CMK (cell line): ENCODE measurements around the gene SLC7A6OS.

ENCODE experiments used
- DNase-seq: peaks from one replicate; pipeline ENCODE4 v3.0.0-alpha.2; 2010; ENCODE audit warnings: low read depth

The SLC7A6OS gene

DNA sequence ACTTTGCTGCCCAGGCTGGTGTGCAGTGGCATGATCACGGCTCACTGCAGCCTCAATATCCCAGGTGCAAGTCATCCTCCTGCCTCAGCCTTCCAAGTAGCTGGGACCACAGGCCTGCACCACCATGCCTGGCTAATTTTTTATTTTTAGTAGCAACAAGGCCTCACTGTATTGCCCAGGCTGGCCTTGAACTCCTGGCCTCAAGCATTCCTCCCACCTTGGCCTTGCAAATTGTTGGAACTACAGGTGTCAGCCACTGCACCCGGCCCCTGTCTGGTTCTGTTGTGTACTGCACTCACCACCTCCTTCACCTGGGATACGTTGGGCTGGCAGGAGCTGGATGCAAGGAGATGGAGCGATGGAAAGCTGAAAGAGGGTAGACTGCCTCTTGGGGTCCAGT lies 57.0 kb downstream of the SLC7A6OS start:
- no peak for DNase-seq

GRCh38 chr16:68252383-68252782 lies 58.4 kb downstream of the SLC7A6OS start:
- DNase-seq, result no peak

DNA sequence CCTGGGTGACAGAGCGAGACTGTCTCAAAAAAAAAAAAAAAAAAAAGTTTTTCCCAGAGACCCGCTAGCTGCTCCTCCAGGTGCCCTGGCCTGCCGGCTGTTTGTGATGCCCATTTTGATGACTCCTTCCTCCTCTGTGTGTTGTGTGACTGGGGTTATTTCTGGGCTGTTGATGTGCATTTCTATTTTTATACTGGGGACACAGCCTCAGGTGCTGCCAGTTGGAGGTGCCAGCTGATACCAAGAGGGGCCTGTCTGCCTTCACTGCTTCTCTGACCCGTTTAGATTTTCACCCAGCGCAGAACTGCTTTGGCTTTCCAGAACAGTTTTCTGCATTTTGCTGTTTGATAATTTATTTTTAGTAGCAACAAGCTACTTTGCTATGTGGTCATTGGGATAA lies 58.9 kb downstream of the SLC7A6OS start:
- no peak for DNase-seq

- DNase-seq, result no peak
These were observed 59.8 kb downstream of the SLC7A6OS start for GRCh38 chr16:68250951-68251350.

DNA sequence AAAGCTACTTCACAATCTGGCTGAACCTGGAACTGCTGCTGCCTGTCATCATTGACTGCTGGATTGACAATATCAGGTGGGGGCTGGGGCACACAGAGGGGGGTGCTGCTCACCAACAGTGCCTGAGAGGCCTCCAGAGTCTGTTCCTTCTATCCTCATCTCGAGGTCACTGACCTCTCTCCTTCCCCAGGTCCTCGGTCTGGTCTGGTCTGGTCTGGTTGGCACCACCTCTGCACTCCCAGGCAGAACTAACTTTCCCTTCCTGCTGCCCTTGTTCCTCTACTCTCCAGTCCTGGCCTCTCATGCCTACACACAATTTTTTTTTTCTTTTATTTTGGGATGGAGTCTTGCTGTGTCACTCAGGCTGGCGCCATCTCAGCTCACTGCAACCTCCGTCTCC lies 61.4 kb downstream of the SLC7A6OS start:
- DNase-seq, result no peak
